Stimulated activated CD4-positive, alpha-beta T cell treated with anti-CD3 and anti-CD28 coated beads, Interleukin-1b, Interleukin-23, amount 100 ng/mL, for 4 hours (primary cell): ENCODE results near the gene KCNG4.

Experiments
- DNase-seq, 2 donors: peaks; one replicate each; pipeline ENCODE4 v3.0.0-alpha.2; 2020; ENCODE audit warnings: low read depth in 2 of 2

KCNG4 gene

GRCh38 chr16:84262939-84263338 is 23.1 kb upstream of the KCNG4 start:
- DNase-seq = no peak

- no peak for DNase-seq
Observed at GRCh38 chr16:84262031-84262430, 22.2 kb upstream of the KCNG4 start.

- DNase-seq = no peak
Observed at GRCh38 chr16:84260766-84261554, 21.1 kb upstream of the KCNG4 start.

GRCh38 chr16:84259691-84260090 is 19.9 kb upstream of the KCNG4 start:
- no peak for DNase-seq

- DNase-seq = no peak
Observed at GRCh38 chr16:84258266-84258665, 18.5 kb upstream of the KCNG4 start.

GRCh38 chr16:84255050-84255810 is 15.4 kb upstream of the KCNG4 start:
- no peak for DNase-seq

- DNase-seq = no peak
Observed at GRCh38 chr16:84254062-84254461, 14.2 kb upstream of the KCNG4 start.

GRCh38 chr16:84253173-84253572 is 13.4 kb upstream of the KCNG4 start:
- no peak for DNase-seq

- no peak for DNase-seq
Observed at GRCh38 chr16:84252184-84252583, 12.4 kb upstream of the KCNG4 start.

GRCh38 chr16:84247844-84248243 is 8.0 kb upstream of the KCNG4 start:
- DNase-seq = no peak

- no peak for DNase-seq
Observed at GRCh38 chr16:84247331-84247730, 7.5 kb upstream of the KCNG4 start.

- DNase-seq = no peak
Observed at GRCh38 chr16:84246679-84247077, 6.9 kb upstream of the KCNG4 start.

- no peak for DNase-seq
Observed at GRCh38 chr16:84245956-84246678, 6.3 kb upstream of the KCNG4 start.

GRCh38 chr16:84244728-84245127 is 4.9 kb upstream of the KCNG4 start:
- no peak for DNase-seq

- no peak for DNase-seq
Observed at GRCh38 chr16:84243732-84244131, 3.9 kb upstream of the KCNG4 start.

GRCh38 chr16:84242839-84243238 is 3.0 kb upstream of the KCNG4 start:
- DNase-seq = no peak

- DNase-seq = no peak
Observed at GRCh38 chr16:84241778-84242177, 2.0 kb upstream of the KCNG4 start.

- no peak for DNase-seq
Observed at GRCh38 chr16:84240455-84240854, 643 bp upstream of the KCNG4 start.

GRCh38 chr16:84239141-84239769 is 557 bp downstream of the KCNG4 start:
- no peak for DNase-seq

- DNase-seq = no peak
Observed at GRCh38 chr16:84237994-84238750, 1.6 kb downstream of the KCNG4 start.

GRCh38 chr16:84236671-84237070 is 3.1 kb downstream of the KCNG4 start:
- DNase-seq = no peak
